ENCODE measurements around the gene PCNX2.

The PCNX2 gene

GRCh38 chr1:233061265-233061664, 234.3 kb downstream of the PCNX2 start:
- no peak for TF ChIP-seq POLR2A (IDR thresholded peaks at IDR 0.05; ENCODE audit: low read depth, low read length)
- FAIRE-seq (no peak), DNase-seq (ENCODE audit: insufficient read length, low spot score) (no peak)

GRCh38 chr1:233060461-233060994, 235.0 kb downstream of the PCNX2 start:
- DNase-seq (ENCODE audit: insufficient read length, low spot score) (no peak), FAIRE-seq (no peak)
- TF ChIP-seq POLR2A (IDR thresholded peaks at IDR 0.05; ENCODE audit: low read depth, low read length) = no peak

- DNase-seq (ENCODE audit: insufficient read length, low spot score) (no peak), FAIRE-seq (no peak)
- no peak for TF ChIP-seq POLR2A (IDR thresholded peaks at IDR 0.05; ENCODE audit: low read depth, low read length)
These were observed 237.7 kb downstream of the PCNX2 start for GRCh38 chr1:233057836-233058235.

GRCh38 chr1:233055879-233056641, 239.5 kb downstream of the PCNX2 start:
- DNase-seq (ENCODE audit: insufficient read length, low spot score) = no peak
- no peak for TF ChIP-seq POLR2A (IDR thresholded peaks at IDR 0.05; ENCODE audit: low read depth, low read length)
- FAIRE-seq = no peak

- DNase-seq (ENCODE audit: insufficient read length, low spot score) = no peak
- TF ChIP-seq POLR2A (IDR thresholded peaks at IDR 0.05; ENCODE audit: low read depth, low read length) = no peak
- FAIRE-seq = no peak
These were observed 249.9 kb downstream of the PCNX2 start for GRCh38 chr1:233045588-233045987.

GRCh38 chr1:233042834-233043233, 252.7 kb downstream of the PCNX2 start:
- no peak for FAIRE-seq
- no peak for TF ChIP-seq POLR2A (IDR thresholded peaks at IDR 0.05; ENCODE audit: low read depth, low read length)
- no peak for DNase-seq (ENCODE audit: insufficient read length, low spot score)

GRCh38 chr1:233040494-233040893, 255.0 kb downstream of the PCNX2 start:
- FAIRE-seq = no peak
- no peak for DNase-seq (ENCODE audit: insufficient read length, low spot score)
- no peak for TF ChIP-seq POLR2A (IDR thresholded peaks at IDR 0.05; ENCODE audit: low read depth, low read length)

- FAIRE-seq = no peak
- no peak for TF ChIP-seq POLR2A (IDR thresholded peaks at IDR 0.05; ENCODE audit: low read depth, low read length)
- DNase-seq (ENCODE audit: insufficient read length, low spot score) = no peak
These were observed 256.9 kb downstream of the PCNX2 start for GRCh38 chr1:233038581-233038980.

- no peak for TF ChIP-seq POLR2A (IDR thresholded peaks at IDR 0.05; ENCODE audit: low read depth, low read length)
- FAIRE-seq (no peak), DNase-seq (ENCODE audit: insufficient read length, low spot score) (no peak)
These were observed 257.7 kb downstream of the PCNX2 start for GRCh38 chr1:233037843-233038242.

GRCh38 chr1:233034836-233035235, 260.7 kb downstream of the PCNX2 start:
- TF ChIP-seq POLR2A (IDR thresholded peaks at IDR 0.05; ENCODE audit: low read depth, low read length) = no peak
- FAIRE-seq = no peak
- DNase-seq (ENCODE audit: insufficient read length, low spot score) = no peak

- no peak for DNase-seq (ENCODE audit: insufficient read length, low spot score)
- TF ChIP-seq POLR2A (IDR thresholded peaks at IDR 0.05; ENCODE audit: low read depth, low read length) = no peak
These were observed 262.2 kb downstream of the PCNX2 start for GRCh38 chr1:233033361-233033760.

GRCh38 chr1:233032916-233033315, 262.6 kb downstream of the PCNX2 start:
- no peak for TF ChIP-seq POLR2A (IDR thresholded peaks at IDR 0.05; ENCODE audit: low read depth, low read length)
- no peak for DNase-seq (ENCODE audit: insufficient read length, low spot score)
- FAIRE-seq = no peak

More at GRCh38 chr1:233033361-233033760, 262.2 kb downstream of the PCNX2 start:
- FAIRE-seq = no peak

- no peak for TF ChIP-seq POLR2A (IDR thresholded peaks at IDR 0.05; ENCODE audit: low read depth, low read length)
- no peak for FAIRE-seq
- DNase-seq (ENCODE audit: insufficient read length, low spot score) = no peak
These were observed 264.0 kb downstream of the PCNX2 start for GRCh38 chr1:233031521-233031920.

- no peak for FAIRE-seq
- DNase-seq (ENCODE audit: insufficient read length, low spot score) = no peak
- no peak for TF ChIP-seq POLR2A (IDR thresholded peaks at IDR 0.05; ENCODE audit: low read depth, low read length)
These were observed 268.5 kb downstream of the PCNX2 start for GRCh38 chr1:233027046-233027445.

GRCh38 chr1:233025567-233025966, 270.0 kb downstream of the PCNX2 start:
- DNase-seq (ENCODE audit: insufficient read length, low spot score) = no peak
- no peak for FAIRE-seq
- no peak for TF ChIP-seq POLR2A (IDR thresholded peaks at IDR 0.05; ENCODE audit: low read depth, low read length)
